ENCODE results near the gene BEX4. TPM values are rescaled to one million over a fixed set of nuclear protein-coding genes. Genes with fewer than 3 reads are reported as not detected.

BEX4 gene
- total and polyA plus RNA-seq, 2 donors (not counting 3 experiments of a cell fraction or from before 2014, with no cell fraction given), result 17.8 to 30.3 TPM

GRCh38 chrX:103201041-103201440 is 13.9 kb upstream of the BEX4 start:
- no peak overlapping the region for H3K4me3 ChIP-seq (replicated peaks in 1 of 3; ENCODE audit: insufficient read depth in 1 of 3, low read depth in 1 of 3, low read length in 3 of 3)
- dilution Hi-C loops (cut with MboI; ENCODE audit: extremely low pct_ligation_motif_present, low sequenced_read_pairs) (no loop called here), intact Hi-C loops (cut with micrococcal nuclease) (no loop called here)
- no peak for TF ChIP-seq MYC (IDR thresholded peaks at IDR 0.05; ENCODE audit: low read depth, low read length)
- no peak for TF ChIP-seq GATA2 (IDR thresholded peaks at IDR 0.05; ENCODE audit: insufficient read depth, insufficient read length, low read depth, low read length)
- no peak for TF ChIP-seq FOS (IDR thresholded peaks at IDR 0.05; ENCODE audit: borderline replicate concordance, insufficient read depth, low read length)
- TF ChIP-seq CTCF (IDR thresholded peaks at IDR 0.05; ENCODE audit: extremely low read depth in 1 of 2, insufficient read depth in 1 of 2, low read depth in 1 of 2, low read length in 2 of 2), result no peak
- no peak for TF ChIP-seq JUN (IDR thresholded peaks at IDR 0.05; ENCODE audit: borderline replicate concordance, insufficient read depth, insufficient read length, low read depth)
- TF ChIP-seq MAX (IDR thresholded peaks at IDR 0.05; ENCODE audit: insufficient read depth, insufficient read length), result no peak
- TF ChIP-seq POLR2AphosphoS5 (IDR thresholded peaks at IDR 0.05; ENCODE audit: insufficient read depth, low read depth, low read length), result no peak
- TF ChIP-seq POLR2A (IDR thresholded peaks at IDR 0.05; ENCODE audit: low read depth, low read length), result no peak
- no peak for TF ChIP-seq EZH2 (IDR thresholded peaks at IDR 0.05; ENCODE audit: borderline replicate concordance, low read depth, low read length, severe bottlenecking)
- H4K20me1 ChIP-seq (replicated peaks; ENCODE audit: control insufficient read depth, extremely low read depth, insufficient read depth, low read length), result no peaks in the 10 kb centered on the region
- ChIA-PET CTCF (interaction anchor here (1.0 to 1.4 kb wide), 2 partner anchors 10 to 249 kb away, joined by 3 read pairs; no protein-coding TSS in a partner anchor), POLR2A (no interaction called here)
- FAIRE-seq, result no peak
- H3K9me3 ChIP-seq (replicated peaks; ENCODE audit: control insufficient read depth, insufficient read depth, low read length), result no peaks in the 10 kb centered on the region
- no peaks in the 10 kb centered on the region for H3K9me1 ChIP-seq (replicated peaks; ENCODE audit: control insufficient read depth, extremely low read depth, insufficient read depth, low read length)
- H3K79me2 ChIP-seq (ENCODE audit: control insufficient read depth, insufficient read depth, low read length), result no peaks in the 10 kb centered on the region
- H3K9ac ChIP-seq (replicated peaks; ENCODE audit: extremely low read depth, insufficient read depth, low read length), result no peak overlapping the region
- no peaks in the 10 kb centered on the region for H3K27me3 ChIP-seq (ENCODE audit: control insufficient read depth in 2 of 2, insufficient read depth in 2 of 2, low read length in 2 of 2)
- no peak for DNase-seq (ENCODE audit: low read depth, low spot score)
- H2AFZ ChIP-seq (ENCODE audit: low read depth, low read length), result no peak overlapping the region
- H3K4me2 ChIP-seq (ENCODE audit: insufficient read depth, low read length), result no peak overlapping the region
- no peak overlapping the region for H3K27ac ChIP-seq (ENCODE audit: insufficient read depth, low read depth, low read length)
- peaks cover 3% of the 10 kb centered on the region for H3K4me1 ChIP-seq (ENCODE audit: control insufficient read depth, extremely low read depth, insufficient read depth, low read length)
- no peaks in the 10 kb centered on the region for H3K36me3 ChIP-seq (ENCODE audit: control insufficient read depth in 2 of 2, extremely low read depth in 1 of 2, insufficient read depth in 2 of 2, low read length in 2 of 2)
- BruUV-seq (replicated peaks), result no TSS peak

Data from endothelial cell of umbilical vein (primary cell).